GM23338 (cell line): ENCODE data around the gene ECSCR. TPM values are rescaled to one million over a fixed set of nuclear protein-coding genes. Genes with fewer than 3 reads are reported as not detected.

Source experiments
- ATAC-seq: fragments of 200-7000 bp; cut with Tn5 transposase; 3 replicates; pipeline ENCODE4 v1.9.1; 2020
- DNase-seq: peaks from one replicate; pipeline ENCODE4 v3.0.0-alpha.2; 2015; ENCODE audit warnings: low spot score
- H2AFZ ChIP-seq: fragments of 200-600 bp; sonication (generic); 2 replicates; pipeline ENCODE4 v1.8.0; 2016; ENCODE audit warnings: antibody characterized with exemption, mild to moderate bottlenecking, moderate library complexity
- H3F3A ChIP-seq: fragments of 200-600 bp; sonication (generic); replicated peaks from 2 replicates; pipeline ENCODE4 v1.8.0; 2017; ENCODE audit warnings: antibody characterized with exemption, mixed run types, low read depth
- H3K27ac ChIP-seq: fragments of 200-600 bp; sonication (generic); 2 replicates; pipeline ENCODE4 v1.6.1; 2016; ENCODE audit warnings: low read depth
- H3K27me3 ChIP-seq: fragments of 200-600 bp; sonication (generic); 2 replicates; pipeline ENCODE4 v1.8.0; 2016; ENCODE audit warnings: mild to moderate bottlenecking, mixed run types, moderate library complexity; ENCODE audit not compliant: insufficient read depth
- H3K36me3 ChIP-seq: fragments of 200-600 bp; sonication (generic); 2 replicates; pipeline ENCODE4 v1.8.0; 2016; ENCODE audit warnings: mild to moderate bottlenecking; ENCODE audit not compliant: insufficient read depth
- H3K4me1 ChIP-seq: fragments of 200-600 bp; sonication (generic); 2 replicates; pipeline ENCODE4 v1.8.0; 2016; ENCODE audit warnings: mild to moderate bottlenecking, moderate library complexity; ENCODE audit not compliant: insufficient read depth
- H3K4me2 ChIP-seq: fragments of 200-600 bp; sonication (generic); 2 replicates; pipeline ENCODE4 v1.7.1; 2017; ENCODE audit warnings: mixed run types
- H3K4me3 ChIP-seq: fragments of 200-600 bp; sonication (generic); 2 replicates; pipeline ENCODE4 v1.6.1; 2016; ENCODE audit warnings: mixed run types
- H3K79me2 ChIP-seq: fragments of 200-600 bp; sonication (generic); replicated peaks from 2 replicates; pipeline ENCODE4 v1.8.0; 2017; ENCODE audit warnings: mild to moderate bottlenecking; ENCODE audit not compliant: insufficient read depth
- H3K9me2 ChIP-seq: fragments of 200-600 bp; sonication (generic); 2 replicates; pipeline ENCODE4 v1.8.0; 2017; ENCODE audit not compliant: insufficient read depth
- H4K20me1 ChIP-seq: fragments of 200-600 bp; sonication (generic); replicated peaks from 2 replicates; pipeline ENCODE4 v1.8.0; 2017; ENCODE audit warnings: mild to moderate bottlenecking; ENCODE audit not compliant: insufficient read depth
- H3K27ac Mint-ChIP-seq: 2 replicates; pipeline ENCODE4 v1.8.0; 2020; ENCODE audit warnings: inconsistent platforms, mild to moderate bottlenecking, moderate library complexity, mixed read lengths
- H3K27me3 Mint-ChIP-seq: 3 replicates; pipeline ENCODE4 v1.8.0; 2022; ENCODE audit warnings: low read depth, mild to moderate bottlenecking, moderate library complexity, mixed read lengths, inconsistent platforms; ENCODE audit not compliant: insufficient read depth, poor library complexity
- H3K36me3 Mint-ChIP-seq: 3 replicates; pipeline ENCODE4 v1.8.0; 2021; ENCODE audit warnings: low read depth, mild to moderate bottlenecking, inconsistent platforms, moderate library complexity, mixed read lengths
- H3K4me1 Mint-ChIP-seq: 3 replicates; pipeline ENCODE4 v1.8.0; 2020; ENCODE audit warnings: mild to moderate bottlenecking, inconsistent platforms, mixed read lengths
- H3K4me3 Mint-ChIP-seq: 3 replicates; pipeline ENCODE4 v1.8.0; 2021; ENCODE audit warnings: moderate library complexity, mild to moderate bottlenecking, inconsistent platforms, mixed read lengths
- H3K9me3 Mint-ChIP-seq: 3 replicates; pipeline ENCODE4 v1.8.0; 2020; ENCODE audit warnings: moderate library complexity, mild to moderate bottlenecking, inconsistent platforms, mixed read lengths
- CREB1 ChIP-seq: fragments of 250-450 bp; sonication (Bioruptor Pico); IDR thresholded peaks from 2 replicates; pipeline ENCODE4 v1.5.0; 2020; ENCODE audit warnings: low read depth, mild to moderate bottlenecking, moderate library complexity
- ETS1 ChIP-seq: IDR thresholded peaks from 2 replicates; pipeline ENCODE4 v1.6.1; 2016; ENCODE audit warnings: antibody characterized with exemption
- EZH2 ChIP-seq: fragments of 200-600 bp; sonication (generic); IDR thresholded peaks from one replicate; pipeline ENCODE4 v1.8.0; 2017; ENCODE audit warnings: antibody characterized with exemption, mild to moderate bottlenecking, low read depth; ENCODE audit not compliant: unreplicated experiment
- EZH2phosphoT487 ChIP-seq: fragments of 200-600 bp; sonication (generic); IDR thresholded peaks from one replicate; pipeline ENCODE4 v1.8.1; 2018; ENCODE audit warnings: antibody characterized with exemption; ENCODE audit not compliant: unreplicated experiment
- JUNB ChIP-seq: IDR thresholded peaks from one replicate; pipeline ENCODE4 v1.6.1; 2016; ENCODE audit warnings: antibody characterized with exemption; ENCODE audit not compliant: unreplicated experiment
- NANOG ChIP-seq: IDR thresholded peaks from 2 replicates; pipeline ENCODE4 v1.6.1; 2016; ENCODE audit warnings: antibody characterized with exemption, borderline replicate concordance
- REST ChIP-seq: IDR thresholded peaks from one replicate; pipeline ENCODE4 v1.6.1; 2018; ENCODE audit warnings: antibody characterized with exemption; ENCODE audit not compliant: unreplicated experiment
- STAT1 ChIP-seq: IDR thresholded peaks from one replicate; pipeline ENCODE4 v1.6.1; 2016; ENCODE audit warnings: antibody characterized with exemption; ENCODE audit not compliant: unreplicated experiment
- ZNF114 ChIP-seq: fragments of 250-450 bp; sonication (Bioruptor Pico); IDR thresholded peaks from 2 replicates; pipeline ENCODE4 v1.5.0; 2020; ENCODE audit warnings: mild to moderate bottlenecking, moderate library complexity
- ZNF462 ChIP-seq: fragments of 250-450 bp; sonication (Bioruptor Pico); IDR thresholded peaks from 2 replicates; pipeline ENCODE4 v1.5.0; 2020; ENCODE audit warnings: mild to moderate bottlenecking, moderate library complexity
- polyA plus RNA-seq: library from polyadenylated mRNA; unstranded; fragments of >200 nt; fragmentation: Nextera tagmentation; extraction: Ambion mirVana; gene quantifications from 2 replicates; pipeline ENCODE4 v1.2.1, GENCODE V29; 2016
- total RNA-seq: library from RNA; depleted of rRNA; stranded (reverse); fragments of >200 nt; shearing (Covaris generic); gene quantifications from 2 replicates; pipeline ENCODE4 v1.2.3, GENCODE V29; 2014

Gene ECSCR
- total and polyA plus RNA-seq, 2 experiments from 2014 or later, result 2.2 to 2.6 TPM

- H3K27ac Mint-ChIP-seq, result no peak overlapping the region
- Histone ChIP-seq H3K79me2 (0 out of 2 replicates have a peak, but pooled peaks cover 3% of the 10 kb centered on the region), H3F3A (peaks cover 16% of the 10 kb centered on the region), H3K9me2 (no peaks in the 10 kb centered on the region), H3K27ac (no peak overlapping the region), H3K4me2 (no peak overlapping the region), H3K36me3 (no peaks in the 10 kb centered on the region), H3K4me1 (peaks cover 16% of the 10 kb centered on the region), H4K20me1 (0 out of 2 replicates have a peak, but pooled peaks cover 5% of the 10 kb centered on the region), H3K27me3 (no peaks in the 10 kb centered on the region), H2AFZ (no peak overlapping the region), H3K4me3 (no peak overlapping the region)
- DNase-seq, result no peak
- H3K9me3 Mint-ChIP-seq, result no peaks in the 10 kb centered on the region
- peaks cover 15% of the 10 kb centered on the region for H3K4me1 Mint-ChIP-seq
- TF ChIP-seq EZH2phosphoT487 (no peak), CREB1 (CRISPR knock-in tag) (no peak), EZH2 (no peak), STAT1 (no peak), REST (no peak), ZNF462 (CRISPR knock-in tag) (no peak), ZNF114 (CRISPR knock-in tag) (no peak), JUNB (no peak), NANOG (no peak), ETS1 (no peak)
- ATAC-seq, result no peak
- no peak overlapping the region for H3K4me3 Mint-ChIP-seq
- no peaks in the 10 kb centered on the region for H3K36me3 Mint-ChIP-seq
- H3K27me3 Mint-ChIP-seq, result peaks cover 13% of the 10 kb centered on the region
These were observed 55.6 kb downstream of the ECSCR start for GRCh38 chr5:139406963-139407362.
